ENCODE data around the gene SRSF6.

SRSF6 gene

DNA sequence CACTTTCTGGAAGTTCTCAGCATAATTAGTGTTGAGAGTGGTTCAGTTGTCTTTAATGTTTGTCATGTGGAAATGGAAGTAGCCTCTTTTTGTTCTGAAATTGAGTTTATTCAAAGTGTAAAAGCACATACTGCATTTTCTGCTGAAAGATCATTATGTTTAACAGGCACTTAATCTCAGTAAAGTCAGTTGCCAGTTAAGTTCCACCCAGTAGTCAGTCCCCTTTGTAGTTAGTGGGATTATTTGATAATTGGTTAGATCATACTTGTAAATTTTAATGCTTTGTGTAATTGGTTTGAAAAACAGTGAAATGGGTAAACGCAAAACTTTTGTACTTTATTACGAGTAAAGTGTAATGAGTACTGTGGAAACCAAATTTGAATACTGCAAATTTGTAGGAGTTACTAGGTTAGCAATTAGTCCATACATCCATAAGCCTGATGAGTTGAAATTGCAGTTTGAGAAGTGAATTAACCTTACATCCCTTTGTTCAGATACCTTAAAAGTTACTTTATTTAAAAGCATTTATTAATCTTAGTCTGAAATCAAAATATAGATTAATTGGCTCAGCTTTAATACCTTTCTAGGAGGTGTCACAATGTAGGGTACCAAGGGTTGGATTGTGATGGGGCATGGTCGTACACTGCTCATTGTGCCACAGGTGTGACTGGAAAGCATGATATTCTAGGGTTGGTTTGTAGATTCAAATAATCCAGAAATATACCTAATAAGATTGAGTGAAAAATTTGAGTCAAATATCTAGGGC is 4.4 kb downstream of the SRSF6 start:
- DNase-seq (ENCODE audit: low spot score) = no peak
- no peak for TF ChIP-seq CTCF (IDR thresholded peaks at IDR 0.05; ENCODE audit: extremely low read depth, missing control alignments)

GRCh38 chr20:43462660-43463526 is 5.2 kb downstream of the SRSF6 start:
- DNase-seq (ENCODE audit: low spot score) = no peak
- TF ChIP-seq CTCF (IDR thresholded peaks at IDR 0.05; ENCODE audit: extremely low read depth, missing control alignments) = no peak

DNA sequence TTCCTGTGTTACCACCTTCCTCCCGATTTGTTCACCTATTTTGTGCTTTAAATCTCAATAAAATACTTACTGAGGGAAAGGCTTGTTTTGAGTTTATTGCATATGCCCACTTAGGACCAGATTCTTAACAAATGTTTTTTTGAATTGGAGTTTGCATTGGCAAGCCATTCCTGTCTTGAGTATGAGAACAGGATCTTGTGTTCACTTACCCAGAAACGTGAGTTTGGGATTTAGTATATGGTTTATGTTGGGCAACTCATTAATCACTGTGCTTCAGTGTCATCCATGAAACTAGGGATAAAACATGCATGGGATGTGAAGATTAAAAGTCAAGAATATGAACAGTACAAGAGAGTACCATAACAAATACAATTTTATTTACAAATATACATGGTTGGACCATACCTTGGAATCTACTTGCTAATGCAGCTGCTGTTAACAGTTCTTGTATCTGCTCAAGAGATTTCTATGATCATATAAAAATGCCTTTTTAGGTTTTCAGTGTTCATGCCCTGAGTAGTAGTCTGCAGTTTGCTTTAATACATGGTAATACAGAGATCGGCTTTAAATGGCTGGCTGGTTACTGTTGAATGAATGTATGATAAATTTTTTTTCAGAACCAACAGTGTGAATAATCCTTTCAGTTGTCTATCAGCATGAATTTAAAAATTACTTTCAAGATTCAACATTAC is 6.0 kb downstream of the SRSF6 start:
- DNase-seq (ENCODE audit: low spot score) = no peak
- no peak for TF ChIP-seq CTCF (IDR thresholded peaks at IDR 0.05; ENCODE audit: extremely low read depth, missing control alignments)

- no peak for DNase-seq (ENCODE audit: low spot score)
- no peak for TF ChIP-seq CTCF (IDR thresholded peaks at IDR 0.05; ENCODE audit: extremely low read depth, missing control alignments)
Observed at GRCh38 chr20:43464219-43464790, 6.6 kb downstream of the SRSF6 start.

DNA sequence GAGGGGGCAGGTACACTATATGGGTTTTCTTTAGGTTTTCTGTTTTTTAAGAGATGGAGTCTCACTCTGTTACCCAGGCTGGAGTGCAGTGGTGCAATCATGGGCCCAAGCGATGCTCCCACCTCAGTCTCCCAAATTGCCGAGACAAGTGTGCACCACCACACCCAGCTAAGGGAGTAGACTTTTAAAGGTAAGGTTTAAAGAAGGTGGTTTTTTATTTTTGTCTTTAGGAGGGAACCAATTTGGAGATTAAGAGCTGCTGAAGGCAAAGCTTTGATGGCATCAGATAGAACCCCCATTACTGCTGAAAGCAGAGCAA is 7.9 kb downstream of the SRSF6 start:
- TF ChIP-seq CTCF (IDR thresholded peaks at IDR 0.05; ENCODE audit: extremely low read depth, missing control alignments) = no peak

DNA sequence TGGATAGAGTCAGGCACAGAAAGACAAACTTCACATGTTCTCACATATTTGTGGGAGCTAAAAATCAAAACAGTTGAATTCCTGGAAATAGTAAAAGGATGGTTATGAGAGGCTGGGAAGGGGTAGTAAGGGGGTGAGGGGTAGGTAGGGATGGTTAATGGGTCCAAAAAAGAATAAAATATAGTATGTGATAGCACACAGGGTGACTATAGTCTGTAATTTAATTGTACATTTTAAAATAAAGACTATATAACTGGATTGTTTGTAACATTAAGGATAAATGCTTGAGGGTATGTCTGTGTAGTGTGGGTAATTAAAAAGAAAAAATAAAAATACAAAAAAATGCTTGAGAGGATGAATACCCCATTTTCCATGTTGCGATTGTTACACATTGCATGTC is 9.9 kb downstream of the SRSF6 start:
- TF ChIP-seq CTCF (IDR thresholded peaks at IDR 0.05; ENCODE audit: extremely low read depth, missing control alignments) = no peak
- DNase-seq (ENCODE audit: low spot score) = no peak

More for the DNA sequence above, 7.9 kb downstream of the SRSF6 start:
- no peak for DNase-seq (ENCODE audit: low spot score)

All from GM20000 (cell line).